ENCODE data around the gene TOMM20. TPM values are rescaled to one million over a fixed set of nuclear protein-coding genes. Genes with fewer than 3 reads are reported as not detected.

The TOMM20 gene
- total and polyA plus RNA-seq, 2 experiments from 2014 or later: 138 to 159 TPM

- Mint-ChIP-seq H3K27ac (no peak overlapping the region), H3K4me1 (no peaks in the 10 kb centered on the region), H3K4me3 (no peak overlapping the region), H3K36me3 (ENCODE audit: low read depth) (peaks cover 87% of the 10 kb centered on the region), H3K9me3 (no peaks in the 10 kb centered on the region), H3K27me3 (ENCODE audit: insufficient read depth, low read depth, poor library complexity) (peaks cover 3% of the 10 kb centered on the region)
- Histone ChIP-seq H3K4me3 (no peak overlapping the region), H3F3A (replicated peaks; ENCODE audit: low read depth) (0 out of 2 replicates have a peak, but pooled peaks cover 3% of the 10 kb centered on the region), H3K27ac (ENCODE audit: low read depth) (no peak overlapping the region), H3K79me2 (replicated peaks; ENCODE audit: insufficient read depth) (peaks cover 30% of the 10 kb centered on the region), H3K27me3 (ENCODE audit: insufficient read depth) (no peaks in the 10 kb centered on the region), H3K36me3 (ENCODE audit: insufficient read depth) (peaks cover 43% of the 10 kb centered on the region), H3K4me1 (ENCODE audit: insufficient read depth) (no peaks in the 10 kb centered on the region), H4K20me1 (replicated peaks; ENCODE audit: insufficient read depth) (no peaks in the 10 kb centered on the region; the same call in 1 of the 2 replicates), H3K4me2 (no peak overlapping the region), H3K9me2 (ENCODE audit: insufficient read depth) (no peaks in the 10 kb centered on the region), H2AFZ (no peak overlapping the region)
- no peak for ATAC-seq
- DNase-seq (ENCODE audit: low spot score): no peak
- TF ChIP-seq ZNF462 (CRISPR knock-in tag; IDR thresholded peaks at IDR 0.05) (no peak), REST (IDR thresholded peaks at IDR 0.05; ENCODE audit: unreplicated experiment) (no peak), ZNF331 (CRISPR knock-in tag; IDR thresholded peaks at IDR 0.05; ENCODE audit: low read depth) (no peak), POLR2AphosphoS5 (IDR thresholded peaks at IDR 0.05; ENCODE audit: low read depth) (no peak), ETS1 (IDR thresholded peaks at IDR 0.05) (no peak), EZH2phosphoT487 (IDR thresholded peaks at IDR 0.05; ENCODE audit: unreplicated experiment) (no peak), NANOG (IDR thresholded peaks at IDR 0.05; ENCODE audit: borderline replicate concordance) (no peak), CREB1 (CRISPR knock-in tag; IDR thresholded peaks at IDR 0.05; ENCODE audit: low read depth) (no peak), EZH2 (IDR thresholded peaks at IDR 0.05; ENCODE audit: low read depth, unreplicated experiment) (no peak), STAT1 (IDR thresholded peaks at IDR 0.05; ENCODE audit: unreplicated experiment) (no peak), ZNF114 (CRISPR knock-in tag; IDR thresholded peaks at IDR 0.05) (no peak), JUNB (IDR thresholded peaks at IDR 0.05; ENCODE audit: unreplicated experiment) (no peak), CTCF (conservative IDR thresholded peaks at IDR 0.05; ENCODE audit: low read depth in 2 of 2) (no peak)
These were observed 21.2 kb upstream of the TOMM20 start for GRCh38 chr1:235149824-235150223.
